ENCODE measurements around the gene ZNF48.

Gene ZNF48

DNA sequence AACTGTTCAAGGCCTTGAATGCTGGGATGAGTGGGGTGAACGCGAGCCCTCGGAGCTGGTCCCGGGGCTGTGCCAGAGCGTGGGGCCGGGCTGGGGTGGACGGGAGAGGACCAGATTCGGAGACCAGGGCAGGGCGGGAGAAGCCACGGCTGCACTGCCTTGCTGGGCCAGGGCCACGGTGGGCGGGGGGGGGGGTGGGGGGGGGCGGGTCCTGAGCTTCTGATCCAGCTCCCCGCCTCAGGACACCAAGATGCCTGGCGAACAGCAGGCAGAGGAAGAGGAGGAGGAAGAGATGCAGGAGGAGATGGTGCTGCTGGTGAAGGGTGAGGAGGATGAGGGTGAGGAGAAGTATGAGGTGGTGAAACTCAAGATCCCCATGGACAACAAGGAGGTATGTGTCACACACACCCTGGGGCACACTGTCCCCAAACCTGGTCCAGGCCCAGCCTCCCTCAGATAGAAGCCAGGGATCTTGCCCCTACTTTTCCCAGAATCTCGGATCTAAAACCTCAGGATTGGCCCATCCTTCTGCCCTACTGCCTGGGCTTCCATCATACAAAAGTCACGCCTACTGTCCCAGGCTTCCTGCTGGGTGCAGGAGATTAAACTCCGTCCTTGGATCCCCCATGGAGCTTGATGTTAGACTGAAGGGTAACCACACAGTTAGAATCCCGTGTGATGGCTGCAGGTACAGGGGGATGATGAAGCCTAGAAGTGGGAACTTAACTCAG lies 12.7 kb downstream of the ZNF48 start:
- no peak for DNase-seq

DNA sequence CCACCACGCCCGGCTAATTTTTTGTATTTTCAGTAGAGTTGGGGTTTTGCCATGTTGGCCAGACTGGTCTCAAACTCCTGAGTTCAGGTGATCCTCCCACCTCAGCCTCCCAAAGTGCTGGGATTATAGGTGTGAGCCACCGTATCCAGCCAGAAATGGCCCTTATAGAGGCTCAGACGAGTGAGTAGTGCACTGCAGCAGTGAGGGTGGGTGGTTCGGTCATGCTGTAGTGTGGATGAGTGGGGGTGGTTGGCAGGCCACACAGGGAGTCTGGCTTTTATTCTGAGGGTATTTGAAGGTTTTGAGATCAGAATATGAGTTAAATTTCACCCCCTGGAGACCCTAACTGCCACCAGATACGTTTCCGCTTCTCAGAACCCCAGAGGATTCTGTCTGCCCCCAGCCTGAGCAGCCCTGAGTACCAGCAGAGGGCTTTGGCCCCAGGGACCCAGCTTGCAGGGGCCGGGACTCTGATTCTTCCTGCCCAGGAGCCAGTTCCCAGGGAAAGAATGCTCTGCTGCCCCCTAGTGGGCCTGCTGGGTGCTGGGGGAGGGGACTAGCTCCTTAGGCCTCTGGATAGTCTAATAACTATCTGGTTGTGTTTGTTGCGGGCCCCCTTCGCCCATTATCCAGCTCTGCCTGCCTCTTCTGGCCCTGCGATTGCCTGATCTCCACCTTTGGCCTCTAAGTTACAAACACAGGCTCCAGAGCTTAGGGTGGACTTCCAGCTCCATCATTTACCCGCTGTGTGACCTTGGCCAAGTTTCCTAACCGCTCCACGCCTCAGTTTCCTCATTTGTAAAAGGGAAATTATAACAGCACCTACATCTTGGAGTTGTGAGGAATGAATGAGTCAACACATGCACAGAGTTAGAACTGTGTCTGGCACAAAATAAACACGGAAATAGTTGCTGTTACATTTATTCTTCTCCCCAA lies 14.2 kb downstream of the ZNF48 start:
- peak; percentile 70 for DNase-seq

DNA sequence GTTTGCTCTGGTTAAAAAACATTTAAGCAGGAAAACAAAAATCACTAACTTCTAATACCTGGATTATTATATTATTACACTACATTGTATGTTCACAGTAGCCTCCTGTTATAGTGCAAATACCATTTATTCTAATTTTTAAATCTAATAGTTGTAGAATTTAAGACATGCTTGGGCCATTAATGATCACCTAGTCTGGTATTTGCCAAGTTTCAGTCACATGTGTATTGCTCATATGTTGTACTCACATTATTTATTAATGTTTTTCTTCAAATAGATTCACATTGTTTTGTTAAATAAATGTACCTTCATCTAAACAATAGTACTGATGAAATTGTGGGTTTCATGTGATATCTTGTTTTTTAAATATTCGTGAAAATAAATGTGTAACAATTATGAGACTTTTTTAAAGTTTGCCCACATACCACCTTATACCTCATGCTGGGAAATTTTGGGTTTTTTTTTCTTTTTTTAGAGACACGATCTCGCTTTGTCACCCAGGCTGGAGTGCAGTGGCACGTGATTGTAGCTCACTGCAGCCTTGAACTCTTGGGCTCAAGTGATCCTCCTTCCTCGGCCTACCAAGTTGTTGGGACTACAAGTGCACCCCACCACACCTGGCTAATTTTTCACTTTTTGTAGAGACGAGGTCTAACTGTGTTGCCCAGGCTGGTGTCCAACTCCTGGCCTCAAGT lies 18.0 kb downstream of the ZNF48 start:
- DNase-seq = no peak

- no peak for DNase-seq
Measured at GRCh38 chr16:30414159-30414558, 18.9 kb downstream of the ZNF48 start.

DNA sequence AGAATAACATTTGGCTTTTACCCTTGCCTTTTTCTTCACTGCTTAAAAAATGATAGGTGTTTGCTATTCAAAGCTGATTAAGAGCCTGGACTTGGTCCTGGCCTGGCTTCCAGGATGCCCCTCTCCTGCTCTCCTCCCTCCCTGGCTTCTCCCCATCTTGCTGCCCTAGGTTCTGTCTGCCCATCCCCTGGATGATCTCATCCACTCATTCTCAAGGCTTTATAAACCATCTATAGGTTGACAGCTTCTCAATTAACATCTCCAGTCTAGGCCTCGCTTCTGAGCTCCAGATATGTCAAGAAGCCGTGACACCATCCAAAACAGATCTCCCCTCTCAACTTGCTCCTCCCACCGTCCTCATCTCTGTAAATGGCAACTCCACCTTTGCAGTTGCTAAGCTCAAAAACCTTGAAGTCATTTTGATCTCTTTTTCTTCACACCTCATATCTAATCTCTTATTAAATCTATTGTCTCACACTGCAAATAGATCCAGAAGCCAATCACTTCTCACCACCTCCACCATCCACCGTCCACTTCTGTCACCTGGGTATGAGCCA lies 20.9 kb downstream of the ZNF48 start:
- DNase-seq = no peak

DNA sequence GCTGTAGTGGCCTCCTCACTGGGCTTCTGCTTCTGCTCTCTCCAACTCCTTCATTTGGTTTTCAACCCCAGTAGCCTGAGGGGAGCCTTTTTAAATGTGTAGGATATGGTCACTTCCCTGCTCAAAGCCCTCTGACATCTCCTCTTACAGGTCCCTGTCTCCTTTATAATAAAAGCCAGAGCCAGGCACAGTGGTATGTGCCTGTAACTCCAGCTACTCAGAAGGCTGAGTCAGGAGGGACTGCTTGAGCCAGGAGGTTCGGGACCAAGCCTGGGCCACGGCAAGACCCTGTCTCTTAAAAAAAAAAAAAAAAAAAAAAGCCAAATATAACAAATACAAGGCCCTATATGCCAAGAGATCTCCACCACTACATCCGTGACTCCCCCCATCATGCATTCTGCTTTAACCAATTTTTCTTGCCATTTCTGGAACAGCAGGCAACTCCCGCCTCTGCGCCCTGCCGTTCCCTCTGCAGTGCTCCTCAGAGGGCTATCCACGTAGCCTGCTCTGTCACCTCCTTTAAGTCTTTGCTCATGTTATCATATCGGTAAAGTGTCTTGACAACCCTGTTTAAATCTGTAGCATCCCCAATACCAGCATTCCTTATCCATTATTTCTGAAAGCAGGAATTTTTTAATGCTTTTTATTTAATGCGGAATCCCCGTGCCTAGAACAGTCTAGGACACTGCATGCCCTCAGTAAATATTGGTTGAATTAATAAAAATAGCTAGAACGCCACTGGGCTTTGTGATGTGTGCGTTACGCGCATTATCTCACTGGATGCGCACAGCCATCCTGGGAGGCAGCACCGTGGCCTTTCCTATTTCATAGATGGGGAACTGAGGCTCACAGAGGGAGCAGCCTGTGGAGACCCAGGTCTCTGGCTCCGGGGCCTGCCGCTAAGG lies 21.7 kb downstream of the ZNF48 start:
- DNase-seq = no peak

GRCh38 chr16:30417529-30418349 lies 22.5 kb downstream of the ZNF48 start:
- peak; percentile 86 for DNase-seq

GRCh38 chr16:30418350-30419181 lies 23.3 kb downstream of the ZNF48 start:
- no peak for DNase-seq

DNA sequence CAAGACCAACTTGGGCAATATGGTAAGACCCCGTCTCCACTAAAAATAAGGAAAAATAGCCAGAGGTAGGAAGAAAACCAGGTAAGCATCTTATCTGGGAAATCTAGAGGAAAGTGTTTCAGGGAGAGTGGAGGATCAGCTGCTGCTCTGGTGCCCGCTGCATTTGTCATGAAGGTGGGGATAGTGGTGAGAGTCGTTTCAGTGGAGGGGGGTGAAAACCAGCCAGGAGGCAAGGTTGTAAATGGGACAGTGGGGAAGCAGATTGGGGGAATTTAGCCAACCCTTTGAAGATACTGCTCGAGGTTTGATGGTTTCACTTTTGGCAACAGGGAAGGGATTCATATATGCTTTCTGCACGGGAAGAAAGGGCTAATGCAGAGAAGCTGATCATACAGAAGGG lies 25.8 kb downstream of the ZNF48 start:
- DNase-seq = no peak

DNA sequence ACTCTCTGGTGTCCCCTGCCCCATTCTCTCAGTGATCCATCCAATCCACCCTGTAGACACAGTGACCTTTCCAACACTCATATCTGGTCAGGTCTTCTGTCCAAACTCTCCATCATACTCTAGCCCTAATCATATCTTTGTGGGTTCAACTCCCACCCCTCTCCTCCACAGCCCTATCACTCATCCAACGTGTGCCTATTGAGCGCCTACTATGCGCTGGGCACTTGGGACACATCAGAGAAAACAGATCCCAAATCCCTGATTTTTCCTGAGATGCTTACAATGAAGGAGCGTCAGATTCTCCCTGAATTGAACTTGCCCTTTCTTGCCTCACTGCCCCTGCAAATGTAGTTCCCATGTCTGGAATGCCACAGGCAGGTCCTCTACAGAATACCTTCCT lies 32.8 kb downstream of the ZNF48 start:
- no peak for DNase-seq

DNA sequence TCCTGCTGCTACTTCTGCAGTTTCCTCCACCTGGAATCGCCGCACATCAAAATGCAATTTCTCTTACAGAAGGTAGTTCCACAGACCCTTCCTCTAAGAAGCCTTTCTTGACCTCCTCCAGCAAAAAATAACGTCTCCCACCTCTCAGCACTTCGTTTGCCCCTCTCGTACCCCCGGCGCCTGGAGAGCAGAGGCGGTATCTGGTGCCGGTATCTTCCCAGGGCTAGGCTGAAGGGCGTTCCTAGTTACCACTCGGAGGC lies 34.1 kb downstream of the ZNF48 start:
- no peak for DNase-seq

DNA sequence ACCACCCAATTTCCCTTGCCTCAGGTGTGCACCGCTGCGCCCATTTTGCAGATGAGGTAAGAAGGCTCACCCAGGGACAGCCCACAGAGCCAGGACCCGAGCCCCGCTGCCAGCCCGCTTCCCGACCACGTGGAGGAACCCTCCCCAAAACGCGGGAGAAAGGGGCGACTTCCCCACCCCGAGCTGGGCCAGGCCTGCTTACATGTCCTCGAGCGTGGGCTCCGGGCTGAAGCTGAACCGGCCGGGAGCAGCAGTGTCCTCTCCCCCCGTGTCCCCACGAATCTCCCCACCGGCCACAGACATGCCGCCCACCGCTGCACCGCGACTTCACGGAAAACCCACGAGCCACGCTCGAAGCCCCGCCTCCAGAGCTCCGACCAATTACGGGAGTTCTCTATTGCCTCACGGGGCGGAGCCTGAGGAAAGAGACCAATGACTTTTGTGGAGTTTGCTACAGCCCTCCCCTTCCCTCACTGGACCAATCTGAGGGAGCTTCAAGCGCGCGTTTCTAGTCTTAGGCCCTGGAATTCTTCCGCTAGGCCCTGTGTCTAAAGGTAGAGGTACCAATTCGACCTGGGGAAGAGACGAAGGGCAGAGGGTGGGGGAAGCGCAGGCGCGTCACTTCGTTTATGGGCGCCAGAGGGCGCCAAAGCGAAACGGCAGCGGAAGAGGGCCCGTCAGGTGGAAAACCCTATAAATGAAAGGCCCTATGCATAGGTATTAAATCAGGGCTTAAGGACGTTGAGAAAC lies 34.6 kb downstream of the ZNF48 start, which contains the start of gene DCTPP1:
Gene DCTPP1 (minus strand): TSS at position 353 of the 750 bp plus-strand sequence. CDS start 50 bp downstream, at position 303.
- peak; percentile 98 for DNase-seq

DNA sequence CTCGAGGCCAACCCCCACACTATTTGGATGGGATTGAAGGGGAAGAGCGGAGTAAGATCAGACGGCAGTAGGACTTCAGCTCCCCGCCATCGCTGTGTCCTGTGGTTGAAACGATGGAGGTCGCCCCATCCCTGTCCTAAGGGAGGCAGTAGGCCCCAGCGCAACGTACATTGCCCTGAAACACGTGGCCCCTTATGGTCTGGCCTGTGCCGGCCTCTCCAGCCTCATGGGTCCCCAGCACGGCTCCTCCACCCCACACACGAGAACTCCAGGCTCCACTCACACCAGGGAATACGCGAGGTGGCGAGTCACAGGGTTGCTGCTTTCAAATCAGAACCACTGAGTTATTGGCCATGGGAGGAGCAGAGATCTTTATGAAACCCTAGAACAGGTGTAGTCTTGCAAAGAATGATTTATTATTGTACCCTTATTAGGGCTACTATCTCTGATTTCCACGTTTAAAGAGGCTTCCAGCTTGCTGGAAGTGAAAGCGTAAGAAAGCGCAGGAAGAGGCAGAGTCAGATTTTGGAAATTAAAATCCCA lies 35.3 kb downstream of the ZNF48 start:
- no peak for DNase-seq

DNA sequence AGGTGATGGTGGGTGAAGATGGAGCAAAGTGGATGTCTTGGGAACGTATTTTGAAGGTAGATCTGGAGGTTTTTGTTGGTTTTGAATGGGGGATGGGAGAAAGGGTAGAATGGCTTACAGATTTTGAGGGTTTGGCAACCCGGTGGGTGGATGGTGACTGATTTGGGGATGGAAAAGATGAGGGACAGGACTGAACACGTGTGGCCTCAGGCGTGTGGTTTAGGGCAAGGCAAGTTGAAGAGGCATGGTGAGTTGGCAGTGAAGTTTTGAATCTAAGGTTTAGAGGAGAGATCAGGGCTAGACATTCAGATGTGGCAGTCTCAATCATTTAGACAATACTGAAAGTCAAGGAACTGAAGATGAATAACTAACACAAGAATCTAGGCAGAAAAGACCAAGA lies 39.6 kb downstream of the ZNF48 start:
- no peak for DNase-seq

DNA sequence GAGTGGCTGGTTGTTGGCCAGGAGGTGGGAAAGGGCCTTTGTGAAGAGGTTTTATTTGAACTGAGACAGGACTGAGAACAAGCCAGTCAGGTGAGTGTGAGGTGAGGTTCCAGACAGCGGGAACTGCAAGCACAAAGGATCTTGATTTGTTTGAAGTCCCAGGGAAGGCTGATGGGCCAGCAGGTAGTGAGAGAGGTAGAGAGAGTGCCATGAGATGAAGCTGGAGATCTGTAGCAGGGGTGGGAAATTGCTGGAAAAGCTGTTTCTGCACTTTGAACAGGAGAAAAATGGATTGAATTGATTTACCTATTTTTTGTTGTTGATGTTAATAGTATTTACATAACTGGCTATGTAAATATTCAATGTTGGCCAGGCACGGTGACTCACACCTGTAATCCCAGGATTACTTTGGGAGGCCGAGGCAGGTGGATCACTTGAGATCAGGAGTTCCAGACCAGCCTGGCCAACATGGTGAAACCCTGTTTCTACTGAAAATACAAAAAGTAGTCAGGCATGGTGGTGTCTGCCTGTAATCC lies 42.4 kb downstream of the ZNF48 start:
- peak; percentile 66 for DNase-seq

- DNase-seq = no peak
Measured at GRCh38 chr16:30438835-30439234, 43.6 kb downstream of the ZNF48 start.

GRCh38 chr16:30439720-30440348 lies 44.6 kb downstream of the ZNF48 start:
- DNase-seq = no peak

DNA sequence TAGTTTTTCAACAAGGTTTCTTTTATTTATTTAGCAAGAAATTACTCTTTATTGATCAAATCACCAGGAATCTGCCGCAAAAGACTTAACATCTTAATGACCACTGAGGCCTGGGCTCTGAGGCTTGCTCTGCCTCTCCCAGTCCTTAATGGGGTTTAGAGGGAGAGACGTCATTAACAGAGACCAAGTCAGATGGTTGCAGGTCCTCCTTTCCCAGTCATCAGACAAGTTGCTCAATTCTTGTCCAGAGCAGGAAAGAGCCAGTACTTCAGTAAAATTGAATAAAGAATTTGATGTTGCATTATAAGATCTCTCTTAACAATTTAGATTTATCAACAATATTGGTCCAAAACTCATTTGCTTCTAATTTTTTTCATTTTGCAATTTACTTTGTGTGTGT lies 48.4 kb downstream of the ZNF48 start:
- DNase-seq = no peak

All from NCI-H2107 (cell line).